PFSK-1 (cell line): ENCODE measurements around the gene CTU2.

ENCODE experiments used
- FOXP2 ChIP-seq: optimal IDR thresholded peaks from 2 replicates; pipeline ENCODE3; 2011; ENCODE audit warnings: borderline replicate concordance, control low read depth, inconsistent platforms; ENCODE audit not compliant: insufficient read depth; ENCODE audit errors: extremely low read length, extremely low read depth
- POLR2AphosphoS5 ChIP-seq: IDR thresholded peaks from 2 replicates; pipeline ENCODE4 v1.6.1; 2012; ENCODE audit warnings: low read depth, mild to moderate bottlenecking, control low read depth, low read length, moderate library complexity
- REST ChIP-seq, 2 experiments: IDR thresholded peaks; 2 replicates each; pipeline versions ENCODE4 v1.6.1 to v1.8.0; 2011 to 2012; ENCODE audit warnings: low read depth in 2 of 2, low read length in 2 of 2, control low read depth in 1 of 2, inconsistent platforms in 1 of 2, mild to moderate bottlenecking in 1 of 2, moderate library complexity in 1 of 2; ENCODE audit not compliant: insufficient read depth in 1 of 2
- SIN3A ChIP-seq: IDR thresholded peaks from 2 replicates; pipeline ENCODE4 v1.6.1; 2012; ENCODE audit warnings: mild to moderate bottlenecking, low read length, moderate library complexity, borderline replicate concordance; ENCODE audit not compliant: insufficient read depth
- TAF1 ChIP-seq: IDR thresholded peaks from 2 replicates; pipeline ENCODE4 v1.6.1; 2012; ENCODE audit warnings: low read length, control low read depth, borderline replicate concordance; ENCODE audit not compliant: insufficient read depth

Gene CTU2

DNA sequence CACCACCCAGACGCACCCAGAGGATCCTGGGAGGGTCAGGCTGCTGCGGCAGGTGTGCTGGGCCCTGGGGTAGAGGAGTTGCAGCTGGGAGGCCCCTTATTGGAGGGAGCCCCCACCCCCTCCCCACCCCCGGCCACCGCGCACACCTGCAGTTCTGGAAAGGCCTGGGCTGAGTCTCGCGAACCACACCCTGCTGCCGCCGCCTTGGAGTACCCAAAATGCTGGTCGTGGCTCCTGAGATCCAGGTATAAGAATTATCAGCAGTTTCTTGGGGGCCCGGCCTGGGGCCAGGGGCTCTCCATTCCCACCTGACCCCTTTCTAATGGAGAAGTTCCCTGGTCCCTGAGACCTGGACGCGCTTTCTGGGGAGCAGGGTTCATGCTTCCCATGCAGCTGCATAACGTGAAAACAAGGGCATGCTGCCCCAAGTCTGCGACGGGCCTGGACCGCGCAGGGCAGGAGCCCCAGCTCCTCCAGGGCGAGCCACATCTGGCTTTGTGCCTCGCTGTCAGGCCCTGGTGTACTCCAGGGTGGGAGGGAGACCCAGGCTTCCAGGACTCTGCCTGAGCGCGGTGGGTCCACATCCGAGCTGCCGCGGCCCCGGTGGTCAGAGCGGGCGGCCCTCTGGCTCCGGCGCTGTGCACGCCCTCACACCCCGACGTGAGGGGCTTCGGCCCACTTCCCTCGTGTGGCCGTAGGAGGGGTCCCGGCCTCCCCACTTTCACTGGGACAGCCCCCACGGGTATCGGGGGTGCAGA is 12.7 kb upstream of the CTU2 start:
- TF ChIP-seq SIN3A (no peak), FOXP2 (no peak), POLR2AphosphoS5 (no peak), REST (IDR thresholded peaks at IDR 0.05; ENCODE audit: insufficient read depth in 1 of 2, low read depth in 2 of 2, low read length in 2 of 2) (no peak), TAF1 (no peak)

DNA sequence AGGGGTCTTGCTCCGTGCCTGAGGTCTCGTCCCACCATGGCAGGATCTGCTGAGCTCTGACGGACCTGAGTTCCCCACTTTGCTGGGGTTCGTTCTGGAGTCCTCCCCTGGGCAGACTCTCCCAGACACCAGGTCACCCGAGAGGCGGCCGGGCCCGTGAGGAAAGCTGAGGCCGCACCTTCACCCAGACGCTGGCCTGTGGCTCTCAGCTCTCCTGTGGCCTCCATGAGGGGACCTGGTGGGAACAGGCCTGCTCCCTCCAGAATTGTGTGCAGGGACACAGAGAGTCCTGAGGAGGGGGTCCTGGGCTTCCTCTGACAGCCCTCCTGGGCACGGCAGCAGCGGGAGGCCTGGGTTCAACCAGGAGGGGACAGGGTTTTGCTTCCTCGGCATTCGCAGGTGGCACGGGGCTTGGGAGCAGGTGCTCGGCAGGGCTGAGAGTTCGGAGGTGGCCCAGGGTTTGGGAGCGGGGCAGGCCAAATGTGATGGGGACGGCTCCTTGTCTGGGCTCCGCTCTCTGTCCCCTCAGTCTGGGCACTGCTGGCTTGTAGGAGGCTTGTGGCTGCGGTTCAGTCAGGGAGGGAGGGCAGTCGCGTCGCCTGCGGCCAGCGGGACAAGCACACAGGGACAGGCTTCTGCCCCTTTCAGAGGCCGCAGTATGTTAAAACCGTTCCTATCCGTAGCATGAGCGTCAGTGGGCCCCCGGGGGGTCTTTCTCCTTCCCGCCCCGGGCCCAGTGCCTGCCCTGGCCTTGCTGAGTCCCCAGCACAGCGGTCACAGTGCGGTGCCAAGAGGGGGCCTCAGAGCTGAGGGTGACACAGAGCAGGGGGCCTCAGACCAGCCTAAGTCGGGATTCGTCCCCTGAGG is 11.8 kb upstream of the CTU2 start:
- no peak for TF ChIP-seq REST (IDR thresholded peaks at IDR 0.05; ENCODE audit: insufficient read depth in 1 of 2, low read depth in 2 of 2, low read length in 2 of 2)
- no peak for TF ChIP-seq POLR2AphosphoS5
- no peak for TF ChIP-seq FOXP2
- TF ChIP-seq SIN3A = no peak
- TF ChIP-seq TAF1 = no peak

DNA sequence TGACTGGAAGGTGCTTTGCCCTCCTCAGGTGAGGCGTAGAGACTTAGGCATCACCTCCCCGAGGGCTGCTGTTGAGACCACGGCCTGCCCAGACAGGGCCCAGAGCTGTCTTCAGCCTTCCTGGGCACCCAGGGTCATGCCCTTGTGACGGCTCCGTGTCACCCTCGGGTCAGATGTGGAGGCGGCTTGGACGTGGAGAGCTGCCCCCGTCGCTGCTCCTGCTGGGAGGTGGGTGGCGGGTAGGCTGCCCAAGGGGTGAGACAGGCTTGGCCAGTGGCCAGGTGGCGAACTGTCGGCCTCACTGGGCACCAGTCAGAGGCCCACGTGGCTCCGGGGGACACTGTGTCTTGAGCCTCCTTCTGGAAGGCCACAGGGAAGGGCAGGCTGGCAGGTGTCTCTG is 11.1 kb upstream of the CTU2 start:
- no peak for TF ChIP-seq SIN3A
- no peak for TF ChIP-seq POLR2AphosphoS5
- TF ChIP-seq REST (IDR thresholded peaks at IDR 0.05; ENCODE audit: insufficient read depth in 1 of 2, low read depth in 2 of 2, low read length in 2 of 2) = no peak
- TF ChIP-seq FOXP2 = no peak
- no peak for TF ChIP-seq TAF1

- TF ChIP-seq TAF1 (no peak), REST (IDR thresholded peaks at IDR 0.05; ENCODE audit: insufficient read depth in 1 of 2, low read depth in 2 of 2, low read length in 2 of 2) (no peak), SIN3A (no peak), FOXP2 (no peak), POLR2AphosphoS5 (no peak)
These were observed 10.6 kb upstream of the CTU2 start for GRCh38 chr16:88695753-88696152.
